HT1080 (cell line): ENCODE results near the gene RRP7A. TPM values are rescaled to one million over a fixed set of nuclear protein-coding genes. Genes with fewer than 3 reads are reported as not detected.
"Not testable (repeated sequence)": the region's sequence is repeated elsewhere in the genome, so short reads cannot be mapped to it uniquely, and the experiment has no call there.

Source experiments
- DNase-seq: peaks from one replicate; pipeline ENCODE4 v3.0.0-alpha.2; 2015; ENCODE audit warnings: low read depth
- small RNA-seq: library from RNA; depleted of rRNA; stranded (forward); fragments of <200 nt; gene quantifications from one replicate; pipeline ENCODE3, GENCODE V24; 2014
- total RNA-seq: library from RNA; depleted of rRNA; stranded (reverse); fragments of >200 nt; shearing (Covaris generic); gene quantifications from 2 replicates; pipeline ENCODE4 v1.2.3, GENCODE V29; 2014; rRNA removed

Gene RRP7A
- total RNA-seq, 1 experiment from 2014 or later: 48.7 TPM

- not testable (repeated sequence) for DNase-seq
These were observed 19.8 kb downstream of the RRP7A start for GRCh38 chr22:42499773-42500160.

- DNase-seq: not testable (repeated sequence)
These were observed 24.0 kb downstream of the RRP7A start for GRCh38 chr22:42495533-42496141.

GRCh38 chr22:42493393-42493792 lies 26.2 kb downstream of the RRP7A start:
- no peak for DNase-seq

- DNase-seq: no peak
These were observed 27.3 kb downstream of the RRP7A start for GRCh38 chr22:42492323-42492690.

- no peak for DNase-seq
These were observed 29.3 kb downstream of the RRP7A start for GRCh38 chr22:42490243-42490832.

- no peak for DNase-seq
These were observed 30.6 kb downstream of the RRP7A start for GRCh38 chr22:42489000-42489399.

GRCh38 chr22:42484506-42484905 lies 35.1 kb downstream of the RRP7A start:
- DNase-seq: no peak

- DNase-seq: not testable (repeated sequence)
These were observed 35.9 kb downstream of the RRP7A start for GRCh38 chr22:42483610-42484223.

GRCh38 chr22:42475122-42475521 lies 44.5 kb downstream of the RRP7A start:
- no peak for DNase-seq

- peak; percentile 48 for DNase-seq
These were observed 46.0 kb downstream of the RRP7A start for GRCh38 chr22:42473484-42474193.

- no peak for DNase-seq
These were observed 46.9 kb downstream of the RRP7A start for GRCh38 chr22:42472671-42473070.

GRCh38 chr22:42471441-42471840 lies 48.2 kb downstream of the RRP7A start:
- no peak for DNase-seq

GRCh38 chr22:42470366-42471082 lies 49.1 kb downstream of the RRP7A start:
- no peak for DNase-seq

GRCh38 chr22:42468841-42469240 lies 50.8 kb downstream of the RRP7A start:
- DNase-seq: peak; percentile 26

- DNase-seq: no peak
These were observed 57.6 kb downstream of the RRP7A start for GRCh38 chr22:42462016-42462415.

- DNase-seq: no peak
These were observed 58.1 kb downstream of the RRP7A start for GRCh38 chr22:42461511-42461910.

Small RNA genes within 50 kb of the gene (small RNA-seq; reads per million reads assigned to genes)
- gene RN7SKP80: not detected
- not detected for gene RNU6-513P

Other genes with a start within 250 kb of the RRP7A start
- 33.6 and 41.4 TPM in 2 replicates for gene TCF20, start 249.1 kb downstream of the RRP7A start, total RNA-seq
- not detected in 2 replicates for gene NFAM1, start 87.4 kb downstream of the RRP7A start, total RNA-seq
- 0.63 TPM in 1 of 2 replicates, not detected in the other for gene SERHL2, start 34.2 kb upstream of the RRP7A start, total RNA-seq
- gene POLDIP3, start 95.1 kb upstream of the RRP7A start, total RNA-seq: 46.4 and 58.3 TPM in 2 replicates
- 0.27 TPM in 1 of 2 replicates, not detected in the other for gene ATP5MGL, start 120.8 kb upstream of the RRP7A start, total RNA-seq
- 69.9 and 112 TPM in 2 replicates for gene CYB5R3, start 129.6 kb upstream of the RRP7A start, total RNA-seq
- 6.9 and 7.3 TPM in 2 replicates for gene A4GALT, start 201.1 kb upstream of the RRP7A start, total RNA-seq